Small intestine (tissue), 7 donors: ENCODE measurements around the gene BBS12. TPM values are rescaled to one million over a fixed set of nuclear protein-coding genes. Genes with fewer than 3 reads are reported as not detected.
A peak's percentile ranks its signal among the peaks of the same experiment; 100 is the strongest.

Experiments
- DNase-seq, 2 donors: peaks; one replicate each; pipeline versions ENCODE4 v3.0.0 to v3.0.0-alpha.2; 2013
- FAIRE-seq: peaks from 2 replicates; lab custom pipeline; 2012; peaks lifted over from hg19 to GRCh38; lab: Jason Lieb, UNC
- H3K27ac ChIP-seq, 3 donors: one replicate each; pipeline ENCODE4 v1.5.1; 2013; ENCODE audit warnings: low read length in 2 of 3, mild to moderate bottlenecking in 2 of 3, control low read depth in 1 of 3, inconsistent platforms in 1 of 3, low read depth in 1 of 3, moderate library complexity in 1 of 3
- H3K27me3 ChIP-seq, 3 donors: one replicate each; pipeline ENCODE4 v1.6.1; 2013; ENCODE audit warnings: low read length in 3 of 3, inconsistent platforms in 1 of 3; ENCODE audit not compliant: control insufficient read depth in 3 of 3, insufficient read depth in 3 of 3
- H3K36me3 ChIP-seq, 3 donors: one replicate each; pipeline ENCODE4 v1.6.1; 2013; ENCODE audit warnings: low read length in 3 of 3, inconsistent platforms in 1 of 3, low read depth in 1 of 3, mild to moderate bottlenecking in 1 of 3, moderate library complexity in 1 of 3; ENCODE audit not compliant: control insufficient read depth in 3 of 3, insufficient read depth in 2 of 3
- H3K4me1 ChIP-seq, 3 donors: one replicate each; pipeline ENCODE4 v1.6.1; 2013; ENCODE audit warnings: low read length in 2 of 3, inconsistent platforms in 1 of 3, low read depth in 1 of 3, mild to moderate bottlenecking in 1 of 3, moderate library complexity in 1 of 3; ENCODE audit not compliant: control insufficient read depth in 3 of 3, insufficient read depth in 2 of 3
- H3K4me3 ChIP-seq, 3 donors: one replicate each; pipeline ENCODE4 v1.5.1; 2013; ENCODE audit warnings: low read length in 3 of 3, control low read depth in 1 of 3, inconsistent platforms in 1 of 3, low read depth in 1 of 3, mild to moderate bottlenecking in 1 of 3, moderate library complexity in 1 of 3
- H3K9me3 ChIP-seq, 2 donors: one replicate each; pipeline ENCODE4 v1.6.1; 2013; ENCODE audit warnings: low read depth in 1 of 2, low read length in 1 of 2; ENCODE audit not compliant: control insufficient read depth in 2 of 2, insufficient read depth in 1 of 2
- WGBS, 3 donors: extraction: QIAGEN DNeasy Blood & Tissue Kit; methylation state at CpG; one replicate each; pipeline ENCODE4 v1.1.7; 2013; 5-methylcytosine and 5-hydroxymethylcytosine counted together
- polyA plus RNA-seq, 4 donors: library from polyadenylated mRNA; stranded (reverse) in 3 of 4; unstranded in 1 of 4; fragments of 200-250 nt in 3 of 4; fragments of 120-200 nt in 1 of 4; gene quantifications; one replicate each; pipeline versions ENCODE4 v1.2.1 to v1.2.3, GENCODE V29; 2013
- donor health status: healthy with polysubstance abuse.
- donor health status: control.
- donor health status: control.
- donor health status: Bipolar disorder and iron deficiency.
- donor health status: healthy.

Gene BBS12
- polyA plus RNA-seq, 4 donors = 1.3 to 9.0 (median 1.4) TPM

- Histone ChIP-seq H3K36me3 (no peaks in the 10 kb centered on the region), H3K27ac (no peak overlapping the region), H3K27me3 (no peaks in the 10 kb centered on the region), H3K4me3 (no peak overlapping the region), H3K4me1 (peaks cover 0 to 17% (median 0%) of the 10 kb centered on the region in 3 donors), H3K9me3 (no peaks in the 10 kb centered on the region)
- 90 to 97% (median 94%) methylated on average over 14 of the region's 14 CpGs for WGBS, 3 donors
- DNase-seq (no peak), FAIRE-seq (no peak)
Measured at GRCh38 chr4:122762966-122763716, 30.6 kb downstream of the BBS12 start.

GRCh38 chr4:122764071-122764820 lies 31.7 kb downstream of the BBS12 start:
- H3K27ac ChIP-seq = no peak overlapping the region
- H3K4me3 ChIP-seq = no peak overlapping the region
- H3K4me1 ChIP-seq = peaks cover 0 to 17% (median 0%) of the 10 kb centered on the region in 3 donors
- no peaks in the 10 kb centered on the region for H3K36me3 ChIP-seq
- no peak for FAIRE-seq
- WGBS, 3 donors = 85 to 90% (median 87%) methylated on average over 5 of the region's 5 CpGs
- H3K27me3 ChIP-seq = no peaks in the 10 kb centered on the region
- H3K9me3 ChIP-seq = no peaks in the 10 kb centered on the region
- DNase-seq = no peak

DNA sequence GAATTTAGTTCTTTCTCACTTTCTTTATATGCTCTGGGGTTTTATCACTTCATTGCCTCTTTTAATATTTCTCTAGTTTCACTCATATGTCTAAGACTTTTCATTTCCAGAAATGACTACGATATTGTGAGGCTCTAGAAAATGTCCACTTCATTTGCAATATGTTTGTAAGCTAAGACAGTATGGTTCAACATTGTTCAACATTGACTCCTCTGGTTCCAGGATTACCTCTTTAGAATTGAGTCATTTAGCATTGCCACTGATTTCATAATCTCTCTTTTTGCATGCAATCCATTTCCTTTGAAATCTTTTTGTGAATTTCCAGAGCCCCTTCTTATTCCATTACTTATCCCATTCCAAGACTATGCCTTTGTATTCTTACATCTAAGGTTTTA lies 32.3 kb downstream of the BBS12 start:
- 64 to 81% (median 77%) methylated on average over 1 of the region's 1 CpG for WGBS, 3 donors
- no peak overlapping the region for H3K4me3 ChIP-seq
- H3K27me3 ChIP-seq = no peaks in the 10 kb centered on the region
- peaks cover 0 to 17% (median 0%) of the 10 kb centered on the region in 3 donors for H3K4me1 ChIP-seq
- no peaks in the 10 kb centered on the region for H3K9me3 ChIP-seq
- FAIRE-seq (no peak), DNase-seq (no peak)
- H3K36me3 ChIP-seq = no peaks in the 10 kb centered on the region
- H3K27ac ChIP-seq = no peak overlapping the region

DNA sequence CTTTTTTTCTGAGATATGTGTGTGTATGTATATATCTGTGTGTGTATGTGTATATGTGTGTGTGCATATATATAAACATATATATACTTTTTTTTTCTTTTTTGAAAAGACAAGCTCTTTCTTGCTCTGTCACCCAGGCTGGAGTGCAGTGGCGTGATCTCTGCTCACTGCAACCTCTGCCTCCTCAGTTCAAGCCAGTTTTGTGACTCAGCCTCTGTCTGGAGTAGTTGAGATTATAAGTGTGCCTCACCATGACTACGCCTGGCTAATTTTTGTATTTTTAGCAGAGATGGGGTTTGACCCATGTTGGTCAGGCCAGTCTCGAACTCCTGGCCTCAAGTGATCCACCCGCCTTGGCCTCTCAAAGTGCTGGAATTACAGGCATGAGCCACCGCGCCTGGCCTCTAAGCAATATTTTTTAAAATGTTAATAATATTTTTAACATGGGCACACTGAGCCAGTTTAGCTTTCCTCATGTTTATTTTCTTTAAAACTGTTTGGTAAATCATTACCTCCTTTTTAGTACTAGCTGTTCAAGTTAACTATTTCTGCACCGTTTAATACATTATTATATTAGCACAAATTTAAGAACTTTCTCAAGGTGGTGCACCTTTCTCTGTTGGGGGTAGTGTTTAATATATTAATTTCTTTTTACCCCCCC lies 33.3 kb downstream of the BBS12 start:
- DNase-seq (peak in 1 of 2 donors; percentile 22), FAIRE-seq (no peak)
- H3K9me3 ChIP-seq = no peaks in the 10 kb centered on the region
- peaks cover 0 to 17% (median 0%) of the 10 kb centered on the region in 3 donors for H3K4me1 ChIP-seq
- no peak overlapping the region for H3K27ac ChIP-seq
- H3K36me3 ChIP-seq = no peaks in the 10 kb centered on the region
- H3K4me3 ChIP-seq = no peak overlapping the region
- no peaks in the 10 kb centered on the region for H3K27me3 ChIP-seq
- WGBS, 3 donors = 74 to 75% (median 74%) methylated on average over 7 of the region's 7 CpGs

- Histone ChIP-seq H3K9me3 (no peaks in the 10 kb centered on the region), H3K4me1 (peaks cover 0 to 17% (median 0%) of the 10 kb centered on the region in 3 donors), H3K36me3 (no peaks in the 10 kb centered on the region), H3K27ac (no peak overlapping the region), H3K27me3 (no peaks in the 10 kb centered on the region), H3K4me3 (no peak overlapping the region)
- no peak for FAIRE-seq
- 85 to 87% (median 86%) methylated on average over 3 of the region's 3 CpGs for WGBS, 3 donors
- no peak for DNase-seq
Measured at GRCh38 chr4:122766353-122766705, 33.8 kb downstream of the BBS12 start.

DNA sequence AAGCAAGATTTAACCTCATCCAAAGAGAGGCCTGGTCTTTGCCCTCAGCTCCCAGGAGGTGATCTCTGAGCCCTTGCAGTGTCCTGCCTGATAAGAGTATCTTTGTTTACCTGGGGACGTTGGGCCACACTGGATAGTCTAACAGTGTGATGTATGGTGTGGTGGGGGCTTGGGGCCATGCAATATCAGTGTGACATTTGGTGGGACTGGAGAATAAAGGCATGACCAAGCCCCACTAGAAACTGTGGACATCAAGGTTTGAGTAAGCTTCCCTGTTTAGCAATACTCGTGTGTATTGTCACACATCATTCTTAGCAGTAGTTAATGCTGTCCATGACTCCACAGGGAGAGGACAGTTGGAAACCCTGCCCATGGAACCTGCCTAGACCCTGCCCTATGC lies 34.4 kb downstream of the BBS12 start:
- Histone ChIP-seq H3K27me3 (no peaks in the 10 kb centered on the region), H3K36me3 (no peaks in the 10 kb centered on the region), H3K27ac (no peak overlapping the region), H3K9me3 (no peaks in the 10 kb centered on the region), H3K4me3 (no peak overlapping the region), H3K4me1 (peaks cover 0 to 17% (median 0%) of the 10 kb centered on the region in 3 donors)
- WGBS, 3 donors = 31 to 53% (median 42%) methylated on average over 2 of the region's 2 CpGs
- no peak for FAIRE-seq
- DNase-seq = peak in 1 of 2 donors; percentile 25

- WGBS, 3 donors = 40 to 69% (median 66%) methylated on average over 1 of the region's 1 CpG
- peaks cover 0 to 7% (median 0%) of the 10 kb centered on the region in 3 donors for H3K4me1 ChIP-seq
- DNase-seq = no peak
- H3K4me3 ChIP-seq = no peak overlapping the region
- no peaks in the 10 kb centered on the region for H3K36me3 ChIP-seq
- no peak overlapping the region for H3K27ac ChIP-seq
- H3K9me3 ChIP-seq = no peaks in the 10 kb centered on the region
- H3K27me3 ChIP-seq = no peaks in the 10 kb centered on the region
- no peak for FAIRE-seq
Measured at GRCh38 chr4:122771724-122772123, 39.2 kb downstream of the BBS12 start.

DNA sequence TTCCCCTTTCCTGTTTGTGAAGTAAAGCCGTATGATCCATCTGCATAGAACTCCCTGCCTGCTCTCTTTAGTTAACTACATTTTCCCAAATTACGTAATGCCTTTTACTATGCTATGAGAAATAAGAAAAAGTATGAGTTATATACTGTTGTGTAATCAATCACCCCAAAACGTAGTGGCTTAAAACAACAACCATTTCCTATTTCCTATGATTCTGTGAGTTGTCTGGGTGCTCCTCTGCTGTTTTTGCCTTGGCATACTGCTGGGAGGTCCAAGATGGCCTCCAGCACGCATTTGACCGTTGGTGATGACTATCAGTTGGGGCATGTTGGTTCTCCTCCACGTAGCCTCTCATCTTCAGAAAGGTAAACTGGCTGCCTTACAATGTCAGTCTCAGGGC lies 39.8 kb downstream of the BBS12 start:
- Histone ChIP-seq H3K27ac (no peak overlapping the region), H3K4me1 (peaks cover 0 to 1% (median 0%) of the 10 kb centered on the region in 3 donors), H3K9me3 (no peaks in the 10 kb centered on the region), H3K36me3 (no peaks in the 10 kb centered on the region), H3K4me3 (no peak overlapping the region), H3K27me3 (no peaks in the 10 kb centered on the region)
- FAIRE-seq (no peak), DNase-seq (no peak)
- WGBS, 3 donors = 82 to 84% (median 83%) methylated on average over 6 of the region's 6 CpGs
